G401.6 (cell line): ENCODE results near the gene APP.
"Not testable (repeated sequence)": the region's sequence is repeated elsewhere in the genome, so short reads cannot be mapped to it uniquely, and the experiment has no call there.

Experiments
- FAIRE-seq: peaks from 2 replicates; lab custom pipeline; 2012; peaks lifted over from hg19 to GRCh38; lab: Jason Lieb, UNC

The APP gene

DNA sequence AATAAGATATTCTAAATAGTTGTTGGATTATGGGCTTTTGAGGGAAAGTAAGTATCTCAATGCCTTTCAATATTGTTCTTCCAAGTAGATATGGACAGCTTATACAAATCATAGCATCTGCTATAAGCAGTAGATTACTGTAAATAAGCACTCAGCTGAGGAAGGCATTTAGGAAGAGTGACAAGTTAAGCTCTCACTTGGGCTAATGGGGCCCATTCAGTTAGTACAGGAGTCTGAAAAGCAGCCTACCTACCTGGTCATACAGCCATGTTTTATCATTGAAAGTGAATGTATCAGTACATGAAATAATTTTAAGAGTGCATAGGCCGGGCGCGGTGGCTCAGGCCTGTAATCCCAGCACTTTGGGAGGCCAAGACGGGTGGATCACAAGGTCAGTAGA lies 73.1 kb downstream of the APP start:
- FAIRE-seq, result no peak

- FAIRE-seq, result no peak
Measured at GRCh38 chr21:26096494-26097371, 73.8 kb downstream of the APP start.

GRCh38 chr21:26095131-26095530 lies 75.4 kb downstream of the APP start:
- FAIRE-seq, result no peak

DNA sequence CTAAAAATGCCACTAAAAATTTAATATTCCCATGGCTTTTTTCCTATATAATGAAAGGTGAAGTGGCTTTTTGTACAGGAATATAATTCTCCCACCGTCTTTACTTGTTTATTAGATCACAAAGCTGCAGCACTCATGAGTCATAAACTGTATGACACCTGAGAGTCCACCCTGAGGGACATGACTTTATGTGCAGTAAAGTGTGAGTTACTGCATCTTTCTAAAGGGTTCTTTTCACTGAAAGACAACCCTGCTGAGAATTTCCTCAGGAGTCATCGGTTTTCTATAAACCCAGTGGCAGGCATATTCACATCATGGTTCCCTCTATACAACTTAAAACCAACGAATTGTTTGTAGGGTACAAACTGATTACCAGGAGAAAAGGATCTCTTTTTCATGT lies 77.4 kb downstream of the APP start:
- no peak for FAIRE-seq

- no peak for FAIRE-seq
Measured at GRCh38 chr21:26091480-26092018, 79.0 kb downstream of the APP start.

GRCh38 chr21:26089730-26090129 lies 80.8 kb downstream of the APP start:
- no peak for FAIRE-seq

GRCh38 chr21:26087223-26087918 lies 83.2 kb downstream of the APP start:
- FAIRE-seq, result no peak

GRCh38 chr21:26085882-26086281 lies 84.7 kb downstream of the APP start:
- FAIRE-seq, result no peak

DNA sequence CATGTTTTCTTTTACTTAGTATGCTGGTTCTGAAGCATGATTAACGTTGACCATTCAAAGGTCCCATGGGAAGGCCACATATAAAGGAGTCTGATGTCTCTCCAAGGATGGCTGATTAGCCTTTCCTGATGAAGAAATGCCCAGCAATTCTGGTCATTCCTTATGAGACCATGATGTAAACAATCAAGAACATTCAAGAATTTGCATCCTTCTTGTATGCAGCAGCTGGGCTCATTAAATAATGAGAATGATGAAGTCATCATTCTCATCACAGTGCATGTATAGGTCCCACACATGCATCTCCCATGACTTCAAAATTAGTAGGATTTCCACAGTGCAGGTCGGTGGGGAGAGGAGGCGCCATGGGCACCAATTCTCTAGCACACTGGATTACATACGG lies 85.4 kb downstream of the APP start:
- no peak for FAIRE-seq

GRCh38 chr21:26082549-26082948 lies 88.0 kb downstream of the APP start:
- FAIRE-seq, result no peak

DNA sequence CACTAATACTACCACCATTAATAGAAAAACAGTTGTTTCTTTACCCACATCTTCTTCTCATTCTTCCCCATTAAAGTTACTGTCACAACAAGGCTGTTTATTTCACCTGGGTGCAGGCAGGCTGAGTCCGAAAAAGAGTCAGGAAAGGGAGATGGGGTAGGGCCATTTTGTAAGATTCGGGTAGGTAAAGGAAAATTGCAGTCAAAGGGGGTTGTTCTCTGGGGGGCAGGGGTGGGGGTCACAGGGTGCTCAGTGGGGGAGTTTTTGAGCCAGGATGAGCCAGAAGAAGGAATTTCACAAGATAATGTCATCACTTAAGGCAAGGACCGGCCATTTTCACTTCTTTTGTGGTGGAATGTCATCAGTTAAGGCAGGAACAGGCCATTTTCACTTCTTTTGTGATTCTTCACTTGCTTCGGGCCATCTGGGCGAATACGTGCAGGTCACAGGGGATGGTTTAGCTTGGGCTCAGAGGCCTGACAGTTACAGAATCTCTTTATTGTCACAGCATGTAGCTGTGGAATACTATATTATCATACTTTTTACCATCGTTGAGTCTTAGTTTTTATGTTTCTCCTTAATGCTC lies 89.3 kb downstream of the APP start:
- not testable (repeated sequence) for FAIRE-seq

DNA sequence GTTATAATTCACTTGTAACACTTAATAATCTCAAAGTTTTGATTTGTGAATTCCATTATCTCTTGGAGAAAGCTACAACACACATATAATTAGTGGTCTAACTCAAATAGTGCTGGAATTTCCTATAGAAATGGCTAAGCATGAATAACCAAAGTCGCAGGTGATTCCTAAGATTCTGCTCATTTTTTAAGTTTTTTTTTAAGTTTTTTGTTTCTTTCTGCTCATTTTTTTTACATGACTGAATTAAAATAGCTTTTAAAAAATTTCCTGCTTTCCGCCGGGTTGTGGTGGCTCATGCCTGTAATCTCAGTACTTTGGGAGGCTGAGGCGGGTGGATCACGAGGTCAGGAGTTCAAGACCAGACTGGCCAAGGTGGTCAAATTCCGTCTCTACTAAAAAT lies 90.4 kb downstream of the APP start:
- FAIRE-seq, result no peak

- no peak for FAIRE-seq
Measured at GRCh38 chr21:26079366-26079765, 91.2 kb downstream of the APP start.

- FAIRE-seq, result no peak
Measured at GRCh38 chr21:26077521-26077920, 93.0 kb downstream of the APP start.

DNA sequence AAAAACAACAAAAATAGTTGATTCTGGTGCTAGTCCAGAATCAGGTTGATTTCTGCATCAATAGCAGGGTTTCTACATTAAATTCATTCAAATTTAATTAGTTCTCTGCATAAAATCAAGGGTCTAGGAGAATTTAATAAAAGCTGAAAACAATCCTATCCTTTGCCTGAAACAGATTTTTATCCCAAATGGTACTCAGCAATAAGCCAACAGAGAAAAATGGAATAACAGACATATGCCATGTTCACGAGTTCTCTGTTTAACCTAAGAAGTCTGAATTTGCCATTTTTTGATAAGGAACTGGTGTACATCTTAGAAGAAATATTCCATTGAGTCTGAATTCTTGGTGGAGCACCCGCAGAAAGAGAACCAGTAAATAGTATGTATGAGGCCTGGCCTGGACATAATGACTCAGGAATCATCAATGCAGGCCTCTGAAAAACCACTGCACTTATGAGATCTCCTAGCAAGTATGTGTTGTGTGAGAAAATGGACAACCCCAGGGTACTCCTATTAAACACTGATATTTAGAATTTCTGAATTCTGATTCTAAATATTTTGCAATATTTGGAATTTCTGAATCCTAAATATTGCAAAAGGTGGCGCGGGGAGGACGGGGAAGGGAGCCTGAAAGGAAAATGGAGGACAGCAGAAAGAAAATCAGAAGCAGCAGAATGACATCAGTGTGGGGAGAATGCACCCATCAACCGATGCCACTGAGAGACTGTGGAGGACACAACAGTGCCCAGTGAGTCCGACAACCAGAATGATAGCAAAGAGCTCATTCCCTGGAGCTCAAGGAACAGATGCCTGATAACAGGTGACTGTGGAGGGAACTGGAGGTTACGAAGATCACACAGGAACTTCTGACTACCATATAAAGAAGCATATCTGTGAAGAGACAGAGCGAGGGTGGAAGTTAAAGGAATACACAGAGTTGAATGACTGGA lies 97.6 kb downstream of the APP start:
- no peak for FAIRE-seq

- FAIRE-seq, result no peak
Measured at GRCh38 chr21:26070822-26071425, 99.6 kb downstream of the APP start.

DNA sequence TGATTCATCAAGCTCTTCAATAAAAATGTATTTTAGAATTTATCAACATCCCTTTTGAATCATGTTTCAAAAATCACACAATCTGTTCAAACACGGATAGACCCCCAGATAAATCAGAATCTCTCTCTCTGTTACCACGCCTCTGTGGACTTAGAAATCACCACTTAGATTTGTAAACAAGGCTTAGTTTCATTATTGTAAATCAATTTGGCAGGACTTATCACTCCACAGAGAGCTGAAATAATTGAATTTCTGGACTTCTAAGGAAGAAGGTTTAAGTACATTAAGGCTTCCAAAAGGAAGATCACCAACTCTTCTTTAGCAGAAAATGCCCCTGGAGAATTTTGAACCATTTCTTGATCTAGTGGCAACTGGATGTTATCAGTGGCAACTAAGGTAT lies 100.4 kb downstream of the APP start:
- no peak for FAIRE-seq

DNA sequence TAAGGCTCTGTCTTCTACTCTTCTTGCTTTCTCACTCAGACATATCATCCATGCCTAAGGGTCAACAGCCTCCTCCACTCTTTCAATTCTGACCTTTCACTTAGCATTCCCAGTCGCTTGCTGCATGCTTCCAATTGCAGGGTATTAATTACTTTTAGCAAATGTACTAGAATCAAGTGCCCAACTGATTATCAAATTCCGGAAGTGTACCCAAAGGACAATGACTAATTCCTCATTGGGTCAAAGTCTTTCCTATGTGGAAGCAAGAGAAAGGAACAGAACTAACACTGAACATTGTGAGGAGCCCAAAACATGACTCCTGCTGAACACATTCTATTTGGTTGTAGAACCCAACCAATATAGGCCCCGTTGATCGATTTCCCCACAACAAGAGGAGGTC lies 101.8 kb downstream of the APP start:
- FAIRE-seq, result no peak

DNA sequence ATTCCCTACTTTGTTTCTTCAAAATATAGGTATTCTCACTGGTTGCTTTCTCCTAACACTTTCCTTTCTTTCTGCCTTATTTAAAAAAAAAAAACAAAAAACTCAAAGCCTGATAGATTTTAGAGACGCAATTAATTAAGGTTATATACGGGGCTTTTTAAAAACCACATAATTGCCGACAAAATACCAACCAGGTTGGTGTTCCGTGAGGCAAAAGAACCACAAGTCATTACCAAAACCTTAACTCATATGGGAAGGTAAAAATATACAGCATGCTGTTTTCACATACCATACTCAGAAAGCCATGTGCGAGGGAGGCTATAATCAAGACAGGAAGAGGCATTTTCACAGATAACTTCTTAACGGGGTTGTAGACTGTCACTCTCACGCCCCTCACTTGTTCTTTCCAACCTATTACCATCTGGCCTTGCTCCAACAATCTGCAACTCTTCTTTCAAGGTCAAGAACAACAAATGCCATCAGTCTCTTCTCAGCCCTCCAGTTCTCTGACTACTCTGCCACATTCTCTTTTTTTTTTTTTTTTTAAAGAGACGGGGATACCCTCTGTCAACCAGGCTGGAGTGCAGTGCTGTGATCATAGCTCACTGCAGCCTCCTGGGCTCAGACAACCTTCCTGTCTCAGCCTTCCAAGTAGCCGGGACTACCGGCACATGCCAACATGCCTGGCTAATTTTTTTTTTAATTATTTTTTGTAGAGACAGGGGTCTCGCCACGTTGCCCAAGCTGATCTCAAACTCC lies 102.6 kb downstream of the APP start:
- FAIRE-seq, result no peak

DNA sequence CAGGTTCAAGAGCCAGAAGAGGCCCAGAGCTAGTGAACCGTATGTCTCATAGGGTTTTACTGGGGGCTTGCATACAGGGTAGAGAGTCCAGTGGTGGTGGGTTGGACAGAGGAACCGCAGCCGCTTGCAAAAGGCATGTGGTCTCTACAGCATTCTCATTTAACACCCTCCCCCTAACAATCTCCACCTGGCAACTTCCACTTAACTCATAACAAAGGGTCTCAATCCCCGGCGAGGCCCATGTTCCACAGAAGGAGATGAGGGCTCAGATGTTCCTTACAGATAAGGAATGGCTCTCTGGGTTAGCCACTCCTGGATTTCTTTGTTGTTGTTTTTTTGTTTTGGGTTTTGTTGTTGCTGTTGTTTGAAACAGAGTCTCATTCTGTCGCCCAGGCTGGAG lies 106.1 kb downstream of the APP start:
- no peak for FAIRE-seq

DNA sequence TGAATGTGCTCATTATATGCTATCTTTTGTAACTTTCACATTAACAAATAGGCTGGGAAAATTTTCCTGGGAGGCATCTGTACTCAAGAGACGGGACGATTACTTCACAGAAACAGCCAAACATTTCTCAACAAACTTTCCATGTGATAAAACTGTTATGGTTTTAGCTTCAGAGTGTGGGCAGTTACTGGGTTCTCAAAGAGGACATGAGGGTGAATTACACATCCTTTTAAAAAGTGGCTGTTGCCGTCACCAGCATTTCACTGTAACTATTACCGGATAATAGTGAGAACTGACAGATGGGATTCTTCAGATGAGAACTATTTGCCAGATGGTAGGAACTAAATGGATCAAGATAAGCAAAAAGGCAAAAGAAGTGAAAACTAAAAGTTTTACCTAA lies 109.1 kb downstream of the APP start:
- FAIRE-seq, result no peak
